ENCODE results near the gene NABP1.

DNA sequence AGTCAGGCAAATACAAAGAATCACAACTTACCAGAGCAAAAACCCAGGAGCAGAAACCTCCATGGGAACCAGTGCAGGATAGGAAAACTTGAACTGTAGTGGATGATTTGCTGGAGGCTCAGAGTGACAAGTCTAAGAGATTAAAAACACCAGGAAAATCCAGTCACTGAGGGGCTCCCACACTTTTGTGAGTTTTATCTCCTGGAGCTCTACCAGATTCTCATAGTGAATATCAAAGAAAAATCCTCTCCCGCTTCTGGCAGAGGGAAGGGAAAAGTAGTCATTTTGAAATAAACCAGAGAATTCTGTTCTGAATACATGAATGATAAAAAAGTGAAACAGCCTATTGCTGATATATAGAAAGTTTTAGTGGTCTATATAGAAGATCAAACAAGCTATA, 23.1 kb downstream of the NABP1 start:
- TF ChIP-seq RAD21 (IDR thresholded peaks at IDR 0.05; ENCODE audit: low read depth) (no peak), ZBTB7A (IDR thresholded peaks at IDR 0.05; ENCODE audit: low read depth) (no peak), CEBPB (IDR thresholded peaks at IDR 0.05) (no peak), FOXM1 (IDR thresholded peaks at IDR 0.05; ENCODE audit: borderline replicate concordance, low read depth) (no peak)

Measured in Ishikawa (cell line).